HepG2 (cell line): ENCODE data around the gene SOX21.

Source experiments
- ATF3 ChIP-seq: sonication (generic); formaldehyde crosslinking; IDR thresholded peaks from 2 replicates; pipeline ENCODE4 v1.4.0; 2020; ENCODE audit warnings: missing genetic modification reagents
- BHLHE40 ChIP-seq: IDR thresholded peaks from 2 replicates; pipeline ENCODE4 v1.6.1; 2011; ENCODE audit warnings: low read length, improper control_type of control experiment
- CTCF ChIP-seq: sonication (generic); formaldehyde crosslinking; IDR thresholded peaks from 2 replicates; pipeline ENCODE4 v1.5.0; 2020; ENCODE audit warnings: mild to moderate bottlenecking, missing genetic modification reagents, moderate library complexity
- EZH2 ChIP-seq: conservative IDR thresholded peaks from 2 replicates; pipeline ENCODE4 v1.6.1; 2012; ENCODE audit warnings: mild to moderate bottlenecking, low read depth, low read length, moderate library complexity
- MAFK ChIP-seq, 2 experiments: IDR thresholded peaks in 1 of 2; conservative IDR thresholded peaks in 1 of 2; 2 replicates each; pipeline ENCODE4 v1.6.1; 2011; ENCODE audit warnings: improper control_type of control experiment in 2 of 2, low read length in 2 of 2
- MAX ChIP-seq: IDR thresholded peaks from 2 replicates; pipeline ENCODE4 v1.6.1; 2012; ENCODE audit warnings: inconsistent platforms
- PBX3 ChIP-seq: sonication (generic); formaldehyde crosslinking; IDR thresholded peaks from 2 replicates; pipeline ENCODE4 v1.8.1; 2023; ENCODE audit warnings: missing genetic modification reagents, inconsistent platforms, borderline replicate concordance
- POLR2A ChIP-seq, 2 experiments: IDR thresholded peaks; 2 replicates each; pipeline ENCODE4 v1.6.1; 2011; ENCODE audit warnings: low read depth in 2 of 2, low read length in 2 of 2, mild to moderate bottlenecking in 1 of 2, moderate library complexity in 1 of 2; ENCODE audit not compliant: insufficient read depth in 1 of 2
- SIN3B ChIP-seq: fragments of 150-350 bp; IDR thresholded peaks from 2 replicates; pipeline ENCODE4 v1.6.1; 2014; ENCODE audit warnings: low read length
- TAF1 ChIP-seq: sonication (generic); formaldehyde crosslinking; IDR thresholded peaks from 2 replicates; pipeline ENCODE4 v1.4.0; 2020; ENCODE audit warnings: missing genetic modification reagents
- ZNF839 ChIP-seq: sonication (generic); formaldehyde crosslinking; IDR thresholded peaks from 2 replicates; pipeline ENCODE4 v1.4.0; 2020; ENCODE audit warnings: missing genetic modification reagents, mild to moderate bottlenecking, borderline replicate concordance
- ZSCAN22 ChIP-seq: sonication (generic); formaldehyde crosslinking; IDR thresholded peaks from 2 replicates; pipeline ENCODE4 v1.4.0; 2020; ENCODE audit warnings: mild to moderate bottlenecking, missing genetic modification reagents

GRCh38 chr13:94679614-94680013, 32.7 kb downstream of the SOX21 start:
- TF ChIP-seq PBX3 = no peak
- no peak for TF ChIP-seq POLR2A (IDR thresholded peaks at IDR 0.05; ENCODE audit: insufficient read depth in 1 of 2, low read depth in 2 of 2, low read length in 2 of 2)
- TF ChIP-seq SIN3B = no peak
- TF ChIP-seq CTCF (CRISPR knock-in tag) = no peak
- TF ChIP-seq EZH2 = no peak
- no peak for TF ChIP-seq ATF3 (CRISPR knock-in tag)
- TF ChIP-seq BHLHE40 = no peak
- TF ChIP-seq MAX = no peak
- TF ChIP-seq ZSCAN22 (CRISPR knock-in tag) = no peak
- TF ChIP-seq TAF1 (CRISPR knock-in tag) = no peak
- no peak for TF ChIP-seq ZNF839 (CRISPR knock-in tag)
- no peak for TF ChIP-seq MAFK (conservative IDR thresholded peaks at IDR 0.05 in 1 of 2, IDR thresholded peaks at IDR 0.05 in 1 of 2; ENCODE audit: low read length in 2 of 2)
